MV-4-11 (cell line): ENCODE data around the gene TMEM61.
"Not testable (repeated sequence)": the region's sequence is repeated elsewhere in the genome, so short reads cannot be mapped to it uniquely, and the experiment has no call there.

Experiments used
- DNase-seq: peaks from one replicate; lab custom pipeline; 2025; lab: John Stamatoyannopoulos, UW

The TMEM61 gene

DNA sequence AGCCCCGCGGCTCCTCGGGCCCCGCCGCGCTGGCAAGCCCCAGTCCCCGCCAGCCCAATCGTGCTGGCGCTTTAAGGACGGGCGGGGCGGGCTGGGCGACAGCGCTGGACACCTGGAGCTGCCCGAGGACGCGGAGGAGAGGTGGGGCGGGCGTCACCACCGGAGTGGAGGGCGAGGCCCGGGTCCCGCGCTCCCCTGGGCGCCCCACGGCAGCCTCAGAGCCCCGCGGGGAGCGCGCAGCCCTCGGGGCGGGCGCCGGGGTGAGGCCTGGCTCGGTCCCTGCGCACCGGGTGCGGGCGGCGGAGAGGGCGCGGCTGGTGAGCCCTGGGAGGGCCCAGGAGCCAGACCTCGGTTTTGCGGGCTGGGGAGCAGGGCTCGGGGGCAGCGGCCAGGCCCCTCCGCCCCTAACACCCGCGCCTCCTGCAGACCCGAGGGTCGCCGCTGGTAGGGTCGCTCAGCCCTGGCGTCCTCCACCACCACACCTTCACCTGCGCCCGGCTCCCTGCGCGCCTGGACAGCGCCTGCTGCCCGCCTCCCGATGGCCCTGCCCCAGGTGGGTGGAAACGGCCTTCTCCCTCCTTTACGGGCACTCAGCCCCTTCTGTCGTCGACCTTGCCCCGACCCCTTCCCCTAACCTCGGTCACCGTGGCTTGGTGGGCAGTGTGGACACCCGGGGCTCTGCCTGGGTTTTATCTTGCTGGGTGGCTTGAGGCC lies at the start of gene TMEM61:
TMEM61 (plus strand) TSS at position 101 of the 714 bp plus-strand sequence; CDS start at position 539, 438 bp downstream.
- no peak for DNase-seq

DNA sequence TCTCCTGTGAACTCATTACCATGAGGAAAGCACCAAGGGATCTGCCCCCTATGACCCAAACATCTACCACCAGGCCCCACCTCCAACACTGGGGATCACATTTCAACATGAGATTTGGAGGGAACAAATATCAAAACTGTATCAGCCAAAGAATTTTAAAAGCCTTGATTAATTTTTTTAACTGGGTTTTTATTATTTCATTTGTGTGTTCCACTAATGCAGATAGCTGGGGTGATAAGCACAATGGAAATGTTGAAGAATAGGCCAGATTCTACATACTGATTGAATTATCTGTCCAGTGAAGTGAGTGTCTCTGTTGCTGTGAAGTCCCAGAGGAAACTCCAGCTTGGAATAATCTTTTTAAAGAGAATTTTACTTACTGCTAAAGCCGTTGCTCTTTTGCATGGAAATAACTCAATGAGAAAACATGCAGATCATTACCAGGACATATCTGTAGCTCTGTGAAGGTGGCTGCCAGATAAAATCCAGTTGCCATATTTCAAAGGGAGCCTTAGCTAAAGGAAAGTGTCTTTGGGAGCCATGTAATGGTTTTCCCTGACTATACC lies 49.1 kb upstream of the TMEM61 start:
- DNase-seq = no peak

DNA sequence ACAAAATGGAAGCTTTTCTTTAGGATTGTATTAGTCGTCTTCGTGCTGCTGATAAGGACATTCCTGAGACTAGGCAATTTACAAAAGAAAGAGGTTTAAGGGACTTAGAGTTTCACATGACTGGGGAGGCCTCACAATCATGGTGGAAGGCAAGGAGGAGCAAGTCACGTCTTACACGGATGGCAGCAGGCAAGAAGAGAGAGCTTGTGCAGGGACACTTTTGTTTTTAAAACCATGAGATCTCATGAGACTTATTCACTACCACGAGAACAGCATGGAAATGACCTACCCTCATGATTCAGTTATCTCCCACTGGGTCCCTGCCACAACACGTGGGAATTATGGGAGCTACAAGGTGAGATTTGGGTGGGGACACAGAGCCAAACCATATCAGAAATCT lies 46.3 kb upstream of the TMEM61 start:
- not testable (repeated sequence) for DNase-seq

DNA sequence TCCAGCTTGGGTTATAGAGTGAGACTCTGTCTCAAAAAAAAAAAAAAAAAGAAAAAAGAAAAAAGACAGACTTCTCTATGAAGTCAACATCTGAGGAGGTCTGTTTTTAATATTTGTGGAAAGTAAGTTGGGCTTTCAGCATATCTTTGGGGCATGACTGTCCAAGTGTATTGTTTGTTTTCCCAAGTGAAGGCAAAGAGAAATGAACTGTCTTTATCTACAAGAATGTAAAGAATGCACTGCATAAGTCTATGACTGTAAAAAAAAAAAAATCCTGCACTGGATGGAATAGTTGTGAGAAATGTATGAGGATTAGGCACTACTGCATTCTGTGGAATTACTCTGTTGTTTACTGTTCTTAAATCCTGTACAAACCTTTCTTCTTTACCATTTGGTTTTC lies 45.6 kb upstream of the TMEM61 start:
- no peak for DNase-seq

DNA sequence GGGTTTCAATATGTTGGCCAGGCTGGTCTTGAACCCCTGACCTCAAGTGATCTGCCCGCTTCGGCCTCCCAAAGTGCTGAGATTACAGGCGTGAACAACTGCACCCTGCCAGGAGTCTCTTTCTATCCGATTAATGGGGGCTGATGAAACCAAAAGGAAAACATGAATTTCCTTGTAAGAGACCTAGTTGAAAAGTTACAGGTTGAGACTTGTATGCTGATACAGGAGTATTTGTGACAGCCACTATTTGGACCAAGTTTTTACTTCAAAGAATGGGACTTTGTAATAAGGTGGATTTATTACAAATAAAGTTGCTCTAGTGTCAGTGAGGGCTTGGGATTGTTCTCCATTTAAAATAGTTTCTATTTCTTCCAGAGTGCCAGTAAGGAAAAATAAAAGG lies 43.6 kb upstream of the TMEM61 start:
- DNase-seq = no peak

DNA sequence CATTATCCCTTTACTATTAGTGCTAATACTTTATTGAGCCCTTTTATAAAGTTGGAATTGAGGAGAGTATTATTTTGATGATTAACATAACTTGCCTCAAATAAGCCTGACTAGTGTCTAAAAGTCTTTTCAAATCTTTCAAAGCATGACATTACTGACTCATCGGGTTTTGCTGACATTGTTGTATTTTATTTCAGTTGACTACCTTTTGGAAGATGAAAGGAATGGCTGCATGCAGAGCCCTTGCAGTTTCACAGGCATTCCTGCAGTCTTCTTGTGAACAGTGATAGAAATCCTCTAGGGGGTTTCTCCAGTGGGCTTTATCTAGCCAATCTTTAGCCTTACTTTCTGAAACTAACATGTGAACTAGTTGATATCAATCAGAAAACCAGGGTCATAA lies 43.0 kb upstream of the TMEM61 start:
- DNase-seq = no peak

DNA sequence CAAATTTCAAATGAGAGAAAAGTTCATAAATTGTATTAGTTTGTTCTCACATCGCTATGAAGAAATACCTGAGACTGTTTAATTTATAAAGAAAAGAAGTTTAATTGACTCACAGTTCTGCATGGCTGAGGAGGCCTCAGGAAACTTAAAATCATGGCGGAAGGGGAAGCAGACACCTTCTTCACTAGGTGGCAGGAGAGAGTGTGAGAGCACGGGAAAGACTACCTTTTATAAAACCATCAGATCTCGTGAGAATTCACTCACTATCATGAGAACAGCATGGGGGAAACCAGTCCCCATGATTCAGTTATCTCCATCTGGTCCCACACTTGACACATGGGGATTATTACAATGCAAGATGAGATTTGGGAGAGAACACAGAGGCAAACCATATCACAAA lies 41.5 kb upstream of the TMEM61 start:
- DNase-seq = not testable (repeated sequence)

DNA sequence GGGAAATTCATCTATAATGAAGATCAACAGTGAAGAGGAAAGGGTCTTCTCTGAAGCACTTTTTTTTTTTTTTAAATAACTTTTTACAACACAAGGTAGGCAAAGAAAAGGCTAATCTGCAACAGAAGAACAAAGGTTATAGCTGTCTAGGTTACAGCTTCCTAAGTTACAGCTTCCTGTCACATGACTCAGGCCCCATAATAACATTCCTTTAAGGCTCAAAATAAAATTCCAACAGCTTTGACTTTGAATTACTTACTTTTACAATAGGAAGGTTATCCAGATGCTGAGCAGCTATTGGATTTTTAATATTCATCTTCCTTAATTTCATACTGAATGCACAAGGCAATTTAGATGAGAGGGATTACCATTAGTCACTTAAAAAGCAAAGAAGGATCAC lies 40.4 kb upstream of the TMEM61 start:
- DNase-seq = no peak

DNA sequence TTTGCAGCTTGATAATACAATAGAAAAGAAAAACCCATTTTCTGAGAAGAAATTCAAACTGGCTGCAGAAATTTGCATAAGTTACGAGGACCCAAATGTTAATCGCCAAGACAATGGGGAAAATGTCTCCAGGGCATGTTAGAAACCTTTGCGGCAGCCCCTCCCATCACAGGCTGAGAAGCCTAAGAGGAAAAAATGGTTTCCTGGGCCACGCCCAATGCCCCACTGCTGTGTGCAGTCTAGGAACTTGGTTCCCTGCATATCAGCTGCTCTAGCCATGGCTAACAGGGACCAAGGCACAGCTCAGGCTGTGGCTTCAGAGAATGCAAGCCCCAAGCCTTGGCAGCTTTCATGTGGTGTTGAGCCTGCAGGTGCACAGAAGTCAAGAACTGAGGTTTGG lies 37.5 kb upstream of the TMEM61 start:
- DNase-seq = no peak

DNA sequence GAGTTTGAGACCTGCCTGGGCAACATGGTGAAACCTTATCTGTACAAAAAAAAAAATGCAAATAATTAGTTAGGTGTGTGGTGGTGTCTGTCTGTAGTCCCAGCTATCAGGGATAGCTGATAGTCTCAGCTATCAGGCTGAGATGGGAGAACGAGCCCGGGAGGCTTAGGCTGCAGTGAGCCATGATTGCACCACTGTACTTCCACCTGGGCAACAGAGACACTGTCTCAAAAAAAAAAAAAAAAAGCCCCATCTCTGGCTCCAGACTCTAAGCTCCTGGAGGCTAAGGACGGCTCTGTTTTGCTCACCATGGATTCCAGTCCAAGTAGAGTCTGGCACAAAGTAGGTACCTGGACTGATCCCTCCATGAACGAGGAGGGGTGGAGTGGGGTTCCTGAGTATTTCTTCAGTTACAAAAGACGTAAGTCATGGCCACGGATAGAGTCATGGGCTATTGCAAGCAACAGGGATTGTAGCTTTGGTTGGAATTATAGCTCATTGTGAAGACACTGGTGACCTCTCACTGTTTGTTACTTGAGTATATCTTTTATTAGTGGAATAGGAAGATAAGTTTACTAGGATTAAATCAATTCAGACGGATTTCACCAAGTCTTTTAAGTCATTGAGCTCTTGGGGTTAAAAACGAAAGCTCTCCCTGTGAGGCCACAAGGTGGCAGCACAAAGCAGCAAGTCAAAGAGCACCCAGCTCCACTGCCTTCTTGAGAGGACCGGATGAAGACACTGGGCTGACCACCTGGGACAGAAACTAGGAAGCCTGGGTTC lies 35.6 kb upstream of the TMEM61 start:
- peak; percentile 70 for DNase-seq

DNA sequence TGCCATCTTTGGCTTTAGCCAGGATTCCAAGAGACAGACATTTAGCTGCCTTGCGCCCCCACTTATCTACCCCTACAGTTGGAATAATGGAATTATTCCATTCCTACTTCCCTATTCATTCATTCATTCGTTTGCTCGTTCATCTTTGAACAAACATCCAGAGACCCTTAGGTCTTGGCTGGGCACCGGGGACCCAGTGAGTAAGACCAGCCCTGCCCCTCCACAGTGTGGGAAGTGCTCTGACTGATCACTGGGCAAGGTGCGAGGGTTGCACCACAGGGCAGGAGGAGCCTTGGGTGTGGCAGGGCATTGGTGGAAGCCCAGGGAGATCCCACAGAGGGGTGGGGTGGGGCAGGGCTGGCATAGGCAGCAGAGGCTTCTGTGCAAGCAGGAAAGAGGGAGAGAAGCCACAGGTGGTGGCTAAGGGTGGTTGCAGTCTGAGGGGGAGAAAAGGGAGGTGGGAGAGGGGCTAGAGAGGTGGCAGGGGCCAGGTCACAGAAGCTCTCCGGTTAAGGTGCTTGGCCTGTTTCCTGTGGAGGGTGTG lies 35.0 kb upstream of the TMEM61 start:
- no peak for DNase-seq

DNA sequence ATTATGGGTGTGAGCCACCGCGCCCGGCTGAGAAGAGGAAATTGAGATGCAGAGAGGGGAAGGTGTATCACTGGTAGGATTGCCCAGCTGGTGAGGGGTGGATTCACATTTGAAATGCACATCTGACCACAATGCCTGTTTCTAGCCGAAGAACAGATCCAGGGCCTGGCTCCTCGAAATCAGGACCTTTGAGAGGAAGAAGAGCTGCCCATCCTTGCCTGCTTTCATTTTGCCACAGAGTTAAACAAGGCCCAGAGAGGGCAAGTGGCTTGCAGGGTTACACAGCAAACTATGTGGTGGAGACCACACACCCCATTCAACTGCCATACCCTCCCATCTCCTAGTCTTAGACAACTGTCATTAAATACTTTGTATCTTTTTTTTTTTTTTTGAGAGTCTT lies 32.9 kb upstream of the TMEM61 start:
- no peak for DNase-seq

DNA sequence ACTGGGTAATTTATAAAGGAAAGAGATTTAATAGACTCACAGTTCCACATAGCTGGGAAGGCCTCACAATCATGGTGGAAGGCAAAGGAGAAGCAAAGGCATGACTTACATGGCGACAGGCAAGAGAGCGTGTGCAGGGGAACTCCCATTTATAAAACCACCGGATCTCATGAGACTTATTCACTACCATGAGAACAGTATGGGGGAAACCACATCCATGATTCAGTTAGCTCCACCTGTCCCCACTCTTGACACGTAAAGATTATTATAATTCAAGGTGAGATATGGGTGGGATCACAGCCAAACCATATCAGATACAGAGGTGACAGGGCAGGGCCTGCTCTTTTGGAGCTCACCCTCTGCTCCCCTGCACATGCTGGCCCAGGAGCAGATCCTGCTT lies 31.4 kb upstream of the TMEM61 start:
- no peak for DNase-seq

DNA sequence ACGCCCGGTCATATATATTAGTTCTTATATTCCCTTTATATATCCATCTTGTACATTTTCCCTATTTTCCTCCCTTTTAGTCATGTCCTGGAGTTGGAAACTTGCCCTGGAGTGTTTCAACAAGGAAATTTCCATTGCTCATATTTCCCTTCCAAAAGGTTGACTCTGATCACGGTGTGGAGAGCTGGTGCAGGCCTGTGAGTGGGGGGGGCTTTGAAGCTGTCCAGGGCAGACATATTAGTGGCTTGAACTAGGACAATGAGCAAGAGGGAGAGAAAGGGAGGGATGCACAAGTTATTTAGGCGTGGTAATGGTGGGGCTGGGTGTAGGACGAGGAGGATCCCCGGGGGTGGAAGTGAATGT lies 30.4 kb upstream of the TMEM61 start:
- no peak for DNase-seq

DNA sequence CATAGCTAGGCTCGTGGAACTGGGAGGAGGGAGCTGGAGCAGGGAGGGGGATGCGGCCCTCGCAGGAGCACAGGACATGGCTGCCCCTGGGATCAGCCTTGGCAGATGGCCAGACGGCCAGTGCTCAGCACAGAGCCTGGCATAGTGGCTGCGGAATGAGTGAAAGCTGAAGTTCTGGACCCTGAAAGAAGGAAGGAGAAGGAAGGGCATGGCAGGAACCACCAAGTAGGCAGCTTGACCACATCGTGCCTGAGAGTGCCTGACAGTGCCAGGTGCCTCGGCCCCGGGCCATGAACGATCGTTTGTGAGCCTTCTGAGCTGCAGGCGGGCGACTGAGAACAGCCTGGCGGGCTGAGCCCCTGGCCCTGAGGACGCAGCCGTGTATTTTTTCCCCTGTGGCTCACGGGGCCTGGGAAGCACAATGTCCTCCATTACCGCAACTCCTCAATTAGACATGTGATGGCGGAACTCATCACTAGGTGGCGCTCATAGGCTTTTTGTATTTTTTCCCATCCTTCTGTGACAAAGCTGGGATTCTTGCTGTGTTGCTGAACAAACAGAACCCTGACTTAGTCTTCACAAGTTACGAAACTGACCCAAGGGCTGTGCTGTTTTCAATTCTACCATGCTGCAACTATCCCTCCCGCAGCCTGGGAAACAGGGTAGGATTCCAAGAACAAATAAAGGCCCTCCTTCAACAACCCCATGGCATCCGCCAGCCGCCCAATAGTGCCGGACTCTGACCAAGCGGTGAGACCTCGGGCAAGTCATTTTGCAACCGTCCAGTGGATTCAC lies 29.9 kb upstream of the TMEM61 start:
- DNase-seq = peak; percentile 79

DNA sequence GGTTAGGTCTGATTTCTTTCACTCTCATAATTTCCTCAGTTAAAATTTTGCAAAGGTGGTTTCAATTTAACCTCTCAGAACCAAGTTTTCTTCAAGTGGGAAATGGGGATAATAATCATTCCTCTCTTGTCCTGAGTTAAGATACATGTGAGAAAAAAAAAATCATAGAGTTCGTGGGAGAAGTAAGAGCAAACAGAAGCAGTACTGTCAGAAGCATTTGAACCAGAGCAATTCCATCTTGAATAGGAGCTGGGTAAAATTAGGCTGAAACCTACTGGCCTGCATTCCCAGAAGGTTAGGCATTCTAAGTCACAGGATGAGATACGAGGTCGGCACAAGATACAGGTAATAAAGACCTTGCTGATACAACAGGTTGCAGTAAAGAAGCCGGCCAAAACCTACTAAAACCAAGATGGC lies 28.6 kb upstream of the TMEM61 start:
- no peak for DNase-seq

DNA sequence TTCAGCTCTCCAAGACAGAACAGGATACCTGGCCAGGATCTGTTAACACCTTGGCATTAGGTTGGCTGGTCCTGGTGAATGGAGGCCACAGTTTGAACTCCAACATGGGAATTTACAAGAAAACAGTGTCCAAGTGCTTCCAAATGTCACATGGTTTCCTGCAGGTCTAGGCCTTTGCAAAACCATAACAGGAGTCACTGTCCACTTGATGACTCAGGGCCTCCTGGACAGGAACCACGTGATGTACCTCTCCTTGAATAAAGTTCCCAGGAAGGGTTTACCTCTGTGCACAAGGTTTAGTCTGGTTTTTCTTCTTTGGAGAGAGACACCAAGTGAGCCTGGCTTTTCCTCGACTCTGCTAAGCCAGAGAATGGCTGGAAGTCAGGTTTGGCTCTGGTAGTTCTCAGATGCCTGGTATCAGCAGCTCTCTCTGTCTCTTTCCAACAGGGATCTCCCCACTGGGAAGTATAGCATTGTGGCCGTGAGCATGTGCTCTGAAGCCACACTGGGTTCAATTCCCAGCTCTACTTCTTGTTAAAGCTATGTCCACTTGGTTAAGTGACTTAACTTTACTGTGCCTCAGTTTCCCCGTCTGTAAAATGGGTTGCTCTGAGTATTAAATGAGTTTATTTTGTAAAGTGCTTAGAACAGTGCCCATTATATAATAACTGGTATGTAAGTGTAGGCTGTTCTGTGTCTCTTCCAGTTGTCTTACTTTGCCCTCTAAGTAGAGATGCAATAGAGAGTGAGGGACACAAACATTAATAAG lies 27.3 kb upstream of the TMEM61 start:
- no peak for DNase-seq

DNA sequence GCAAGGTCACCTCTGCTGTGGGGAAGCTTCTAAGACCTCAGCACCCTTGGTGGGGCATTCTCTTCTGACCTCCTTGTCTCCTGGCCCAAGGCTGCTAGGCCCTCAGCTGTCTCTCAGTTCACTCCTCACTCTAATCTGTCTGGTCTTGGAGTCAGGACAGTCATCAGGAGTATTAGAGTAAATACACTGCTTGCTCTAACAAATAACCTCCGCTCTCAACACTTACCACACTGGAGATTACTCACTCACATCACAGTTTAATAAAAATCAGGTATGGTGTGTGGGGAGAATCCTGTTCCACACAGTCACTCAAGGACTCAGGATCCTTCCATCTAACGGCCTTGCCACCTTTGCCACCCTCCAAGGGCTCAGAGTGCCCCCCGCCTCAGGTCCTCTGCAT lies 26.6 kb upstream of the TMEM61 start:
- DNase-seq = no peak

DNA sequence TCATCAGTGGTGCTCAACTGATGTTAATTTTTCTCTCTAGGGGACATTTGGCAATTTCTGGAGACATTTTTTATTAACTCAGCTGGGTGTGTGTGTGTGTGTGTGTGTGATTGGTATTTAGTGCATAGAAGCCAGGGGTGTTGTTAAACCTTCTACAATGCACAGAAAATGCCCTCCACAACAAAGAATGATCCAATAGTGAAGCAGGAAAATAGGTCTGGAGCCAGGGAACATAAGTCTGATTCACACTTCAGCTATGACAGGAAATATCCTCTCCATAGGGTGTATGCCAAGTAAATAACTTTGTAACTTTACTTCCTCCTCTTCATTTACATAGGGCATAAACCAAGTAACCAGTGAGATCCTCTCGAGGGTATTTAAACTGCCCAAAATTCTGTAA lies 25.1 kb upstream of the TMEM61 start:
- DNase-seq = no peak

DNA sequence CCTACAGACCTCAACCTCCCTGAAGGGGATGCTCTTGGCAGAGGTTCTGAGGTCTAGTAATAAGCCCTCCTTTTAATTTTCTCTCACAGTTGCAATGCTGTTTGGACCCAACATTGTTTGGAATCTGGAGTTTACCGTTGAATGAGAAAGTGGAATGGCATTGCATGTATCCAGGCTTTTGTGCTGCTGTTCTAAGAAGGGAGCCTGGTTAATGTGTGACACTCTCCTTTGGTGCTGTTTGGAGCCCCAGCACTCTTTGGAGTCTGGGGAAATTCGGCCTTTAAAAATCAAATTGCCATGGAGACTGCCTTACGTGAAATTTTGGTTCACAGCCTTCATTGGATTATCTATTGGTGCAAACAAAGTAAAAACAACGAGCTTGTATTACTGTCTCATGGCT lies 23.7 kb upstream of the TMEM61 start:
- no peak for DNase-seq

DNA sequence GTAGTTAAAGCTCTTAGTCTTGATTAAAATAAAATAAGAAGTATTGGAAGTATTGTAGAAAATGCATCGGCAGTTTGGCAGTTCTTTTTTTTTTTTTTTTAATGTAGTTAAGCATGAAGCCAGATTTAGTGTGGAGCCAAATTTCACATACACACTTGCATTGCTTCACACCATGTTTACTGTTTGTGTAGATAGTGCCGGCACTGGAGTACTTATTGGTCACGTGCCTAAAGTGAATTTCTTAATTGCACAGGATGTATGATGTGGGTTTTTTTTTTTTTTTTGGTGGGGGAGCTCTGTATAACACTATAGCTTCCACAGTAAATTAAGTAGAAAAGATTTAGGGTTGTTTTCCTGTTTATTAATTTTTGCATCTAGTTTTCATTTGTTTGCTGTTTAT lies 21.2 kb upstream of the TMEM61 start:
- DNase-seq = no peak
